Activated CD4-positive, alpha-beta T cell treated with anti-CD3 and anti-CD28 coated beads, Interleukin-2, amount 50 U/mL, for 4 hours (primary cell): ENCODE measurements around the gene PTPRK.

Experiments
- DNase-seq, 2 experiments: peaks; one replicate each; pipeline ENCODE4 v3.0.0-alpha.2; 2020

The PTPRK gene

DNA sequence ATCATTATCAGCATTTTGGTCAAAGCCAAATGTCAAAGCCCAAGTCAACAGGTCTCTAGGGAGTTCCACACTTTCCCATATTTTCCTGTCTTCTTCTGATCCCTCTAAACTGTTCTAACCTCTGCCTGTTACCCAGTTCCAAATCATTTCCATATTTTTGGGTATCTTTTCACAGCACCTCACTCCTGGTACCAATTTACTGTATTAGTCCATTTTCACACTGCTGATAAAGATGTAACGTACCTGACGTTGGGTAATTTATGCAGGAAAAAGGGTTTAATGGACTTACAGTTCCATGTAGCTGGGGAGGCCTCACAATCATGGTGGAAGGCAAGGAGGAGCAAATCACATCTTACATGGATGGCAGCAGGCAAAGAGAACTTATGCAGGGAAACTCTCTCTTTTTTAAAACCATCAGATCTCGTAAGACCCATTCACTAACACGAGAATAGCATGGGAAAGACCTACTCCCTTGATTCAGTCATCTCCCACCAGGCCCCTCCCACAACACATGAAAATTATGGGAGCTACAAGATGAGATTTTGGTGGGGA lies 143.4 kb downstream of the PTPRK start:
- no peak for DNase-seq

DNA sequence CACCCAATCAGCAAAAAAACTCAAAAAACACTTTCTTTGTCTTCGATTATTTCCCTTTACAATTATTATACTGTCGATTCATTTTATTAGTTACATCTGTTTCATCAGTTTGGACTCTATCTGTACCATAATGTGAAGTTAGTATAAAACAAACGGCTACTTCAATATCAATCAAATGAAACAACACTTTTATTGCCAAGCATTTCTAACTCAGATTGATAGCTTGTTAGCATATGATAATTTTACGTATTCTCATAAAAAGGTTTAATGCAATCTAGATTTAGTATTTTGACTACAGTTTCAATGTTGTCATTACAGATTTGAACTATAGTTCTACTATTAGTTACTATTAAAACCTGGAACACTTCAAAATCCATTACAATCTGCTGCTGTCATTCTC lies 149.3 kb downstream of the PTPRK start:
- DNase-seq = no peak

DNA sequence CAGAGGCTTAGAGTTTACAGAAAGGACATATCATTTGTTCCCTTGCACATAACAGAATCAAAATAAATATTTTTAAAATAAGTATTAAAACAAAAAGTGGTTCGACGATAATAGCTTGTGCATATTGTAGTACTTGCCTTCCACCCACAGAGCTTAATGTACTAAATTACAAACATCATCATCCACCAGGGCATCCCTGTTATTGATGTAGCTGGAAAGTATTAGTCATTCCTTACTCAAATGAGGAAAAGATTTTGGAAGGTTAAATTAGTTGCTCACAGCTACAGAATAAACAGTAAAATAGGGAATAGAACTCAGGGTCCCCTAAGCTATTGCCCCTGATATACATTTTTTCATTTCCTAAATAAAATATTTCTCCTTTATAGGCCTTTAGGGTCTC lies 150.3 kb downstream of the PTPRK start:
- DNase-seq = no peak

DNA sequence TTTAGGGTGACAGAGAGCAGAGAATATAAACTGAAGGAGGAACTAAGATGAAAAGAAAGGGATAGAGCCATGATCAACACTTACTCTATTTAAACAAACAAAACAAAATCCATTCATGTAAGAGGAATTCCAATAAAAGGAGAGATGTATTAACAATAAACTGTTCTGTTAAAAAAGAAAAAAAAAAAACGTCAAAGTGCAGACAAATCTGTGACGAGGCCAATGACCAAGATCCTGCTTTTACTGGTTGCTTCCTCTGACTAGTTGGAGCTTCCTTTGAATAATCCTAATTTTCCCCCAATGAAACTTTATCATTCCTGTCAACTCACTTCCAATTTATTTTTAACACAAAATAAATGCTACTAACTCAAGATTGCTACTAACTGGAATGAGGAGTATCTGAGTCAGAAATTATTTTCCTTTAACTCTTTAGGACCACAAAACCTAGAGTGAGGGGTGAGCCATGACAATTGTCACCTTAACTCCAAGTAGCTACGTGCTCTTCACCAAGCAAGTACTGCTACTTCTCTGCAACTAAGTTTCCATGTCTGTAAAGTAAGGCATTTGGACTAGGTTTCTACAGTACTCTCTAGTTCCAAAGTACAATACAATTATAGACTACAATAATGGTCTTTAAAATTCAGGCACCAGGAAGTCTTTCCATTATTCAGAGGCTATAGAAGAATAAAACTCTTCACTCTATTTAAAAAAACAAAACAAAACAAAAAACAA lies 152.0 kb downstream of the PTPRK start:
- no peak for DNase-seq

DNA sequence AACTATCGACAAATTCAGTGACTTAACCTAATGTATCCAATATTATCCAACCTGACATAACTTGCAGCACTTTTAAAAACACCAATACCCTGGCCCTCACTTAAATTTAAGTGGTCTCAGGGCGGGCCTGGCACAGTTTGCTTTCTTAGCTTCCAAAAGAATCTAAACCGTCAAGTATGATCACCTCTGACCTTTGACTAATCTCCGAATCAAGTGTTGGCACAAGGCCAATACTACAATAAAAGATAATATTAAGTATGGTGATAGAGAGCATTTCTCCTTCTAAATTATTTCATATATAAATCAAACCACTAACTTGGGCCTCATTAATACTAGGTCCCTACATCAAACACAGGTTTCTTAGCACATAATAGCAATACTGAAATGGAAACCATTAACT lies 153.0 kb downstream of the PTPRK start:
- DNase-seq = no peak

DNA sequence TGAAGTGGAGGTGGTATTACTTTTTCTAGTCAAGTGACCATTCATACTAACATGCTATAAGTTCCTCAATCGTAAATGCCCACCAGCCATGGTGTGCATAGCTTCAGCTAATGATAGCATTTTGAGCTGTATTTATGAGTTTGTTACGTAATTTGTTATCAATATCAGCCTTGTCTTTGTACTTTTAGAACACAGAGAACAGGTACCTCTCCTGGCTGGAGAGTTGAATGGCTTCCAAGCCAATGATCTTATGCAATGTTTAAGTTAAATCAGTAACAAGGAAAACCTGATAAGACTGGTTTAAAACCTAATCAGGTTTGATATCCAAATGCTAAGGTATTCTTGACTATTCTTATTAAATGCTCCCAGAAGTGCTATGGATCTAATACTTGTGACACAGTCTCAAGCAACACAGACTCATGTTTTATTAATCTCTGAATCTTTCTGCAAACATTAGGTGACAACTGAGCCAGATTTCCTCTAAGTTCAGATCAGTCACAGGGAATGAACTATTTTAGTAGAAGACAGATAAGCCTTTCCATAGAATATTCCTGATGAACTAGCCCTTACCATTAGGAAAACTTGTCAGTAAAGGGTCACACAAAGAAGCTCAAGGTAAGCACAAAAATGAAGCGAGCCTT lies 154.8 kb downstream of the PTPRK start:
- DNase-seq = no peak

DNA sequence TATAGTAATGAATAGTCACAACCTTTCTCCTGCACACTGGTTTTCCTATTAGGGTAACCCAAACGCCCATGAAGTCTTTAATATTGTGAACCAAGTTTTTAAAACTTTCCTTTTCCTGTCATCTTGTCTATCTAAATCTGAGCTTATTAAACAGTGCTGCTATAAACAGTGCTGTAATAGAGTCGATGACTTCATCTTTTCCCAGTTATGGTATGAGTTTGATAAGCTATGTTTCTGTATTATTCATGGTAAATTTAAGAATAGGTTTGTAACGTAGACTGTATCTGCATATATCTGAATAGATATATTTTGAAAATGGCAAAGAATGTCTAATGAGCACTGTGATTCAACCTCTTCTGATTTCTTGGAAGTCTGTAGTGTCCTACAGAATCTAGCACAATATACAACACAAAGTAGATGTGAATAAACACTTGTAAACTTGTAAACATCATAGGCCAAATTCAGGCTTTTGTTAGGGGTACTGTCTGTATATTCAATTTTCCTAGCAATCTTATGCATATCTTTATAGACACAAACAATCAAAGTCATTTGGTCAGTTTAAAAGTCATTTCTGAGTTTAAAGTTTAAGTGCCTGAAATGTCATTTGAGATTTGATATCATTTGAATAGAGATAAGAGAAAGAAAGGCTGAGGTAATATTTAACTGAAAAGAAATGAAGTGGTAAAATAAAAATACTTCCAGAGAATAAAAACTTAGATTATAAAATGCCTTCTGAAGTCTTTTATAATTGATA lies 155.5 kb downstream of the PTPRK start:
- no peak for DNase-seq

DNA sequence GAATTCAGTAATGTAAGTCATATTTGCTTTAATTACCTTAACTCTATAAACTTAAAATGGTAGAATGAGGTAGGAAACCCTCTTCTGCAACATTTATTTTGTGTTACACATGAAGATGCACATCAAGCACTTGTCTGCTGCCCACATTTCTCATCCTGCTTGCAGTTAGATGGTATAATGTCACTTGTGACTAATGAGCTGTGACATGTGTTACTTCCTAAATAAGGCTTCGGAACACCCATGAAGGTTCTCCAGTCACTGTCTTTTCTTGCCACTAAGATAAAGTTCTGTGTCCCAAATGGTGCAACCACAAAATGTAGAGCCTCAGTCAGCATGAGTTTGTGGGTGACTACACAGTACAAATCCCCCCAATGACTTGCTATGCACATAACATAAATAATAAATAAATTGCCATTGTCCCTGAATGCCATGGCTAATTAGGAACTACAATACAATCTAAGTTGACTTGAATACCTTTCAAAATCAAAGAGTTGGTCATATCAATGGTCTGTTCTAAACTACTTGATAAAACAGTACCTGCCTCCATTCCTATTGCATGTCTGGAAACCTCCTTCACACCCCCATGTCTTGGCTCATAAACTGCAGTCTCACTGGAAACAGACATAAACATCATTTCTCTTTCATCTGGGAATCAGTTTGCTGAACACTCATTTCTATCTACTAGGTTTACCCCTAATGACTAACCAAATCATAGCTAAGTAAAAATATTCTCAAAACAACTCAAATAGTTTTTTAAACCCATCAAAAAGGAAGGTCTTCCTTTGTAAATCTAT lies 157.2 kb downstream of the PTPRK start:
- DNase-seq = no peak

DNA sequence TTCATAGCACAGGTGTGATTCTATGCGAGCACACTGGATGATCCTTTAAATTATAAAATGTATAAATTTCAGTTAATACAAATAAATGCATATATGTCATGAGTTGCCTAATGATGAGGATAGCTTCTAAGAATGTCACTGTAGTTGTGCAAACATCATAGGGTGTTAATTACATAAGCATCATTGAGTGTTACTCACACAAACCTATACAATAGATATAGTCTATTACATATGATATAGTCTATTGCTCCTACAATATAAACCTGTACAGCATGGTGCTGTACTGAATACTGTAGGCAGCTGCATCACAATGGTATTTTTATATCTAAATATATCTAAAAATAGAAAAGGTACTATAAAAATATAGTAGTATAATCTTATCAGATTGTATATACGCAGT lies 159.0 kb downstream of the PTPRK start:
- no peak for DNase-seq

DNA sequence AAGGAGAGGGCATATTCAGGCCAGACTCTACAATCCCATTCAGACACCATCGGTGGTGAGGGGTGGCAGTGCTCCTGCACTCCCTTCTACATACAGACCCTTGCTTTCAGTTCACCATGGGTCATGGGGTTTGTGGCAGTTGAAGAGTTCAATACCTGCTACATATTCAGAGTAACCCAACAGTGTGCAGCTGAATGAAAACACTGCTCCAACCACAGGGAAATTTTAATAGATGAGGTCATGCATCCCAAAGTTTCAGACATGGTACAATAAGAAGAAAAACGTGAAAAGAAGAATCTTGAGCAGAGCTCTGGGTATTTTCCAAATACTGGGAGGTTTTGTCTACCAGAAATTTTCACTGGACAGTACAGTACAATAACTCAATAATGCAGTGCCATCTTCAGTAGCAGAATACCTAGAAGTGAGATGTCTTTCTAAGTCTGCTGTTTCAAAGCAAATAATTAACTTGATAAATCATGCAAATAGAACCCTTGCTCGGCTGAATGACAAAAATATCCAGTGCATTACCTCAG lies 162.1 kb downstream of the PTPRK start:
- DNase-seq = no peak

DNA sequence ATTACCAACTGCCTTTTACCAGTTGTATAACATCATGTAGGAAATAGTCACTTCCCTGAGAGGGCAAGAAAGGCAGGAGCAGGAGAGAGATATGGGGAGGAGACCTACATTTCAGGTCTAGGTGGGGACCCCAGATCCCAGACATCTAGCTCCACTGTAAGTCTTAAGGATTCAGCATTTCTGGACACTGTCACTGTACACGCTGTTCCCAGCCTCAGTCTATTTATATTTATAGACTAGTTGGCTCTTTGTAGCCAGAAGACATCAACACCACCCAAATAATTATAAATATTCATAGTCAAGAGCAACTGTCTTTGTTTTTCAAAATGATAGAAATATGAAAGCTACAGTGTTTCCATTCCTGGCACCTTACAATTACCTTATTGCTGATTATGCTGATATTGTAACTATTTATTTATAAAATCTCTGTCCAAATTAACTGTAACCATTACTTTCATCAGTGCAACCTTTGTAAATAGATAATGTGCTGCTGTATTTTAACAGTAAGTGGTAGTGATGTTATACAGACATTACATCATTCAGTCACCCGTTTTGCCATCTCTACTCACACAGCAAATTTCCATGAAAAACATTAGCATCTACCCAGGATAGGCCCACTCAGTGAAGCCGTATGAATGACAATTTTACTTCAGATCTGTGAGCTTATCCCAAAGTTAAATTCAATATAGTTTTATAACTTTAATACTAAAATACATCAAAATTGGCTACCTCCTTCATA lies 162.8 kb downstream of the PTPRK start:
- no peak for DNase-seq

DNA sequence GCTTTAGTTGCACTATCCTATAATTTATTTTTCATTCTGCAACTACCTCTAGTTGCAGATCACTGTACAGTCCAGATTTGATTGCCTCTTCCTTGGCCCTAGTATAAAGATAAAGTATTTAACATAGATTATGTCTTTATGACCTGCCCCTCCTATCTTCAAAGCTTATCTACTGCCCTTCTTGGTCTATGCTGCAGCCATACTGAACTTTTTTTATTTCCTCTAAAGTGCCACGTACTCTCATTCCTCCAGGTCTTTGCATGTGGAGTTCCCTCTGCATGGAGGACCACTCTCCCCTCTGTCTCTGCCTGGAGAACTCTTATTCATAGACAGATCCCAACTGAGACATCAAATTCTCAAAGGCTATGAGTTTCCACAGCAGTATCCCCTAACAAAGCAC lies 168.0 kb downstream of the PTPRK start:
- no peak for DNase-seq

DNA sequence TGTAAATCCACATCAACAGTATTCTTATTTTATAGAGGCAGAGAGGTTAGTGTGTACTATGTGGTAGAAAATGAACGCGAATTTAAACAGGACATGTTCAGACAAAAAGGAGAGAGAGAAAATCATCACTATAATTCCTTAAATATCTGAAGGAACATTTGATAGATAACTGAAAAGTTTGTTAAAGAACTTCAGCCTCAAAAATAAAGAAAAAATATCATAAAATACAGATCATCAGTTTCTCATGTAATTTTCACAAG lies 169.2 kb downstream of the PTPRK start:
- no peak for DNase-seq

DNA sequence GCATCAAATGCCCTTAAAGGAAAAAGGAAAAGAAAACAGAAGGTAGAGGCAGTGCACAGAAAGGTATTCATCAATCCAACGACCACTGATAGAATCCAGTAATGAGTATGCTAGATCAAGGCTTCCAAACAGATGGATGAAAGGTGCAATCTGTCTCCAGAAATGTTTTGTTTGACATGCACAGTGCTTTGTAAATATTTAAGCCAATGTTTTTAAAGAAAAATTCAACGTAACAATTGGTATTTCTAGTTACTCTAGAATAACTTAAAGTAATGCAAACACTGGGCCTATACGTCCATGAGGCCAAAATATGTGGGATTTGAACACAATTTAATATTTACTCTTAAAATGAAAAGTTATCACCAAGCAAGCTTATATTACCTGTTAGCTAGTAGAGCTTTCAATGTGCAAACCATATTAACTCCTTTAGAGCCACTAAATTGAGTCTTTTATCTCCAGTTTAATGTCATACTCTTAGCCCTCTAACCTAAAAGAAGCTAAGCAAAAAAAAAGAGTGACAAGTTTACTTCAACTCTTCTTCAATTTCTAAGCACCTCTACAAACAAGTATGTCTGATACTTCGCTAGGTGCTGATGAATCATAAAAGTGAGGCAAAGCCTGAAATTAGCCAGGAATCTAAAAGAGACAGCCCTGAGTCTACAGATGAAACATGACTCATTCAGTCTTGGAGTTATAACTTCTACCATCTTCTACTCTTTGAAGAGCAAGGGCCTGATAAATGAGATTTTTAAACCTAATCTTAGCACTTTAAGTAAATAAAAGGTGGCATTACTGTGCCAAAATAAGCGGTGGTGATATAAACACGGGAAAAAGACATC lies 169.8 kb downstream of the PTPRK start:
- DNase-seq = no peak

DNA sequence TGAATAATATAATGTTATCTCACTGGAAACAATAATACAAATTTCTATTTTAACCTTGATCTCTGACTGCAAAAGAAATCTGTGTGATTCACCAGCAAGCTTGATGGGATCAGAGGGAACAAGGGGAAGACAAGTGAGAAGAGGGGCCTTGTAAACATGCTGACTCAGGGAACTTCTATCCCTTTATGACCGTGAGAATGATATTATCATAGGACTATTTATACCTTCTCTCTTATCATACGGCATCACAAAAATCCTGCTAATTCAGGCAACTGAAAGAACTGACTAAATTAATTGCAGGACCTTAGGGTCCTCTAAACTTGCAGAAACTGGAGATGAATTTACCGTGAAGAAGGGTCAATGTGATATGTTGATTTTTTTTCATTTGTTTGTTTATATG lies 173.3 kb downstream of the PTPRK start:
- no peak for DNase-seq

DNA sequence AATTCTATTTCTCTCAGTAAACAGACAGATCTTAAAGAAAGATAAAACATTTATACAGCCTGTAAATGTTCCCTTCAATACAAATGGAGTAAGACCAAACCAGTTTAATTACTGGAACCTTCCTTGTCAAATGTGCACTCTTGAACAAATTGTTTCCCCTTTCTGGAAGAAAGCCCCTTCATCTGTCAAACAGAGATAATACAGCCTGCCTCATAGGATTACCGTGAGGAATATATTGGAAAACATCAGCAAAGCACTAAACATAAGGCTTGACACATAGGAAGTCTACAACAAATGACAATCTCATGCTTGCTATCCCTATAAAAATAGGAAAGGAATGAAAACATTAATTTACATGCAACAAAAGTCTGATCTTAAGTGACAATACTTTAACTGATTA lies 173.8 kb downstream of the PTPRK start:
- DNase-seq = no peak

DNA sequence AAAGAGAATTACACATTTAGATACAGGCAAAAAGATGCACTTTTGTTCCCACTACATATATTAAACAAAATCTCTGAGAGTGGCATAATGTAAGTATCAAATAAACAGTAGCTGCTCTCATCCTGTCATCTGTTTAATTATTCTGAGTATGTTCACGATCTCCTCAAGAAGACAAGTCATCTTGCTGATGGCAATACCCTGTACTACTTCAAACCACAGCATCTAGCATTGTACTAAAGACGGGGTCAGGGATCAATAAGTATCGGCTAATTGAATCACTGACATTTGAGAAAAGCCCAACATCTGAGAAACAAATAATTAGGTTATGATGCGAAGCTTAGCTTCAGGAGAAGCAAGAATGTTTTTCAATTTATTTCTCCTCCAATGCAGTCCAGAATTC lies 175.1 kb downstream of the PTPRK start:
- DNase-seq = no peak

DNA sequence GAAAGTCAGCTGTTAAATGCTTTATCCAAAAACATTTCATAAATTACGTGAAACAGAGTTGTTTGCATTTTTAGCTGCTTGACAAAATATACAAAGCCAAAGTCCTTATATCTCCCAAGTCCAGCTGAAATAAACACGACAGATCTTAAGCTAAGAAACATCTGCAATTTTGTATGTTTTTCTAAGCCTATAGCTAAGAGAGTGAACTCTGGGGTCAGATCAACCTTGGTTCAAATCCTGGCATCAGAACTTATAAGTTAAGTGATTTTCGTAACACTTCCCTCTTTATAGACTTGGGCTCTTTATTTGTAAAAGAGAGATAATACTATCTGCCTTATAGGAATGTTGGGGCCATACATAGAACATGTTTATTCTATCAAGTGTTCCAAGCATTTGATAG lies 176.7 kb downstream of the PTPRK start:
- no peak for DNase-seq

DNA sequence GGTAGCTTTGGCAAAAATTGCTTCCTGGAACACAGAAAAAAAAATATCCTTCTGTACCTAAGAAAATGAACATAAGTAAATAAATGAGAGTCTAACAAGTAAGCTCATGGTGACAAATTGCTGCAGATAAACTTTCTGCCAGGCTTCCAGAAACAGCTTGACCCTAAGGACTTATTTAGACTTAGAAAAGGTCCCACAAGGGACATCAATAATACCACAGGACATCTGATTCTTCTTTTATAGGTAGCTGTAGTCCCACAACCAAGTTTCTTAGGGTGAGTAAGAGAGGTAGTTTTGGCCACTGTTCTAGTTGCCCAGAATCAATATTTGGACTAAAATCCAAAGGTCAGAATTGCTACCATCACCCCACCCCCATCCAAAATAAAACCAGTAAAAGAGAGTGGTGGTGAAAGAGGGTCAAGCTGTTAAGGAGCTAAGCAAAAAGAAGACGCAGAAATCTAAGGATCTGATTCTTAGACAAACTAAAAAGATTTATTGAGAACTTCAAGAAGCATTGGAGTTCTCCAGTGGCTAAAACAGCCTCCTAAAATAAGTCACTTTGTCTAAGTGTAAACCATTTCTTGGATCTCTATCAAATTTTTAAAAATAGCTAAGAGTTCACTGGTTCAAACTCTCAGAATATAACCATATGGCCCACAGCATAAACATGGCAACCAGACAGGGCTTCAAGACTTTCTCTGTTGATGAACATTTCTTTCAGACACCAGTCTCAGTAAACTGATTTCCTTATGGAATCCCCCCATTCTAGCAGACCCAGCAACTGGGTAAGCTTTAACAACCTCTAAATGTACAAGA lies 180.6 kb downstream of the PTPRK start:
- DNase-seq = no peak

DNA sequence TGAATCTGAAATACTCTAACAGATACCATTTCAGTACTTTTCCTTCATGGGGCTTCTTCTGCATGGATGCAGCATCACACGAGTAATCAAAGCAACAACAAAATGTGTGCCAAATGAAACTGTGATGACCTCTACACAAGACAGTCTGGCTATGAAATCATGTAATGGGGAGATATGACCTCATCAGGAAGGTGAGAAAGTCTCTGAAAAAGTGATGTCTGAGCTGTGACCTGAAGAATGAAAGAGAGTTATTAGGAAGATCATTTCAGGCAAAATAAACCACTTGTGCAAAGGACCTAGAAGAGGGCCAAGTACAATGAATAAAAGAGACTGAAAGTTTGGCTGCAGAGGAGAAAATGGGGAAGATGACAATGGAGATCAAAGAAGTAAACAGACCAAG lies 182.8 kb downstream of the PTPRK start:
- DNase-seq = no peak
